Smooth muscle cell (in vitro differentiated cells): Measurements from ENCODE around the gene SLC16A3. TPM values are rescaled to one million over a fixed set of nuclear protein-coding genes. Genes with fewer than 3 reads are reported as not detected.

Experiments
- DNase-seq: peaks from one replicate; lab custom pipeline; 2025; ENCODE audit not compliant: unreplicated experiment; lab: John Stamatoyannopoulos, UW
- H2AFZ ChIP-seq: fragments of 200-600 bp; sonication (generic); 2 replicates; pipeline ENCODE4 v1.6.0; 2016; ENCODE audit warnings: antibody characterized with exemption, low read depth, mild to moderate bottlenecking
- H3F3A ChIP-seq: fragments of 200-600 bp; sonication (generic); 2 replicates; pipeline ENCODE4 v1.6.0; 2017; ENCODE audit warnings: antibody characterized with exemption, low read depth
- H3K27ac ChIP-seq: fragments of 200-600 bp; sonication (generic); 2 replicates; pipeline ENCODE4 v1.5.1; 2016; ENCODE audit warnings: low read depth, mild to moderate bottlenecking
- H3K27me3 ChIP-seq: fragments of 200-600 bp; sonication (generic); 2 replicates; pipeline ENCODE4 v1.6.1; 2016; ENCODE audit warnings: low read depth, mild to moderate bottlenecking
- H3K36me3 ChIP-seq: fragments of 200-600 bp; sonication (generic); 2 replicates; pipeline ENCODE4 v1.5.1; 2016; ENCODE audit warnings: low read depth
- H3K4me1 ChIP-seq: fragments of 200-600 bp; sonication (generic); 2 replicates; pipeline ENCODE4 v1.5.1; 2016; ENCODE audit warnings: low read depth
- H3K4me2 ChIP-seq: fragments of 200-600 bp; sonication (generic); 2 replicates; pipeline ENCODE4 v1.6.0; 2016; ENCODE audit warnings: mild to moderate bottlenecking
- H3K4me3 ChIP-seq: fragments of 200-600 bp; sonication (generic); 2 replicates; pipeline ENCODE4 v1.5.1; 2016; ENCODE audit warnings: mild to moderate bottlenecking
- H3K79me2 ChIP-seq: fragments of 200-600 bp; sonication (generic); 2 replicates; pipeline ENCODE4 v1.6.0; 2016; ENCODE audit warnings: low read depth, mild to moderate bottlenecking
- H3K9ac ChIP-seq: fragments of 200-600 bp; sonication (generic); 2 replicates; pipeline ENCODE4 v1.6.0; 2016; ENCODE audit warnings: low read depth
- H3K9me3 ChIP-seq: fragments of 200-600 bp; sonication (generic); replicated peaks from 2 replicates; pipeline ENCODE4 v1.5.1; 2016; ENCODE audit warnings: low read depth
- H4K20me1 ChIP-seq: fragments of 200-600 bp; sonication (generic); 2 replicates; pipeline ENCODE4 v1.6.0; 2016; ENCODE audit warnings: low read depth
- CTCF ChIP-seq: fragments of 200-600 bp; sonication (generic); IDR thresholded peaks from 2 replicates; pipeline ENCODE4 v1.5.1; 2017; ENCODE audit warnings: borderline replicate concordance, mild to moderate bottlenecking, antibody characterized with exemption; ENCODE audit not compliant: insufficient read depth, poor library complexity, severe bottlenecking
- WGBS: methylation state at CpG from one replicate; pipeline ENCODE4 v1.1.7; 2016; ENCODE audit warnings: low lambda C conversion rate; 5-methylcytosine and 5-hydroxymethylcytosine counted together
- polyA plus RNA-seq: library from polyadenylated mRNA; unstranded; fragments of >200 nt; fragmentation: Nextera tagmentation; extraction: Ambion mirVana; gene quantifications from 2 replicates; pipeline ENCODE4 v1.2.1, GENCODE V29; 2016
- total RNA-seq: library from RNA; depleted of rRNA; stranded (reverse); fragments of >200 nt; gene quantifications from 2 replicates; pipeline ENCODE4 v1.2.3, GENCODE V29; 2014

The SLC16A3 gene
- total and polyA plus RNA-seq, 2 experiments from 2014 or later, result 83.3 to 180 TPM

GRCh38 chr17:82217120-82217529 lies 11.7 kb upstream of the SLC16A3 start:
- peaks cover 11% of the 10 kb centered on the region for H3K79me2 ChIP-seq
- no peaks in the 10 kb centered on the region for H3K36me3 ChIP-seq
- peak overlapping the region; percentile 83 for H3K9ac ChIP-seq
- H3K27me3 ChIP-seq, result no peaks in the 10 kb centered on the region
- no peaks in the 10 kb centered on the region for H4K20me1 ChIP-seq
- H3K4me1 ChIP-seq, result peaks cover 13% of the 10 kb centered on the region
- H3K27ac ChIP-seq, result peak overlapping the region; percentile 97
- peak overlapping the region; percentile 83 for H3K4me2 ChIP-seq
- H3K9me3 ChIP-seq, result no peaks in the 10 kb centered on the region
- no peak for TF ChIP-seq CTCF
- H3F3A ChIP-seq, result peaks cover 8% of the 10 kb centered on the region
- H2AFZ ChIP-seq, result no peak overlapping the region
- H3K4me3 ChIP-seq, result no peak overlapping the region
- 69% methylated on average over 12 of the region's 12 CpGs for WGBS
- no peak for DNase-seq

GRCh38 chr17:82217530-82218204 lies 11.2 kb upstream of the SLC16A3 start:
- Histone ChIP-seq H3K27me3 (no peaks in the 10 kb centered on the region), H4K20me1 (no peaks in the 10 kb centered on the region), H3K4me1 (peaks cover 13% of the 10 kb centered on the region), H3K27ac (peak overlapping the region; percentile 97), H3K9ac (peak overlapping the region; percentile 83), H3K4me2 (peak overlapping the region; percentile 83), H3K79me2 (peaks cover 11% of the 10 kb centered on the region), H3F3A (peaks cover 8% of the 10 kb centered on the region), H3K4me3 (no peak overlapping the region), H2AFZ (no peak overlapping the region), H3K36me3 (no peaks in the 10 kb centered on the region), H3K9me3 (no peaks in the 10 kb centered on the region)
- 24% methylated on average over 18 of the region's 21 CpGs for WGBS
- TF ChIP-seq CTCF, result no peak
- peak; percentile 29 for DNase-seq

- H3K27me3 ChIP-seq, result no peaks in the 10 kb centered on the region
- no peaks in the 10 kb centered on the region for H3K9me3 ChIP-seq
- H3K36me3 ChIP-seq, result no peaks in the 10 kb centered on the region
- H2AFZ ChIP-seq, result no peak overlapping the region
- H3K4me1 ChIP-seq, result peaks cover 13% of the 10 kb centered on the region
- no peak for DNase-seq
- H3K9ac ChIP-seq, result no peak overlapping the region
- no peak for TF ChIP-seq CTCF
- H3K27ac ChIP-seq, result peak overlapping the region; percentile 97
- peak overlapping the region; percentile 22 for H3K4me2 ChIP-seq
- WGBS, result 95% methylated on average over 25 of the region's 32 CpGs
- peaks cover 11% of the 10 kb centered on the region for H3K79me2 ChIP-seq
- no peaks in the 10 kb centered on the region for H4K20me1 ChIP-seq
- no peak overlapping the region for H3K4me3 ChIP-seq
- H3F3A ChIP-seq, result peaks cover 8% of the 10 kb centered on the region
Measured at GRCh38 chr17:82218349-82219075, 10.3 kb upstream of the SLC16A3 start.
